ENCODE measurements around the gene WNT3A.

DNA sequence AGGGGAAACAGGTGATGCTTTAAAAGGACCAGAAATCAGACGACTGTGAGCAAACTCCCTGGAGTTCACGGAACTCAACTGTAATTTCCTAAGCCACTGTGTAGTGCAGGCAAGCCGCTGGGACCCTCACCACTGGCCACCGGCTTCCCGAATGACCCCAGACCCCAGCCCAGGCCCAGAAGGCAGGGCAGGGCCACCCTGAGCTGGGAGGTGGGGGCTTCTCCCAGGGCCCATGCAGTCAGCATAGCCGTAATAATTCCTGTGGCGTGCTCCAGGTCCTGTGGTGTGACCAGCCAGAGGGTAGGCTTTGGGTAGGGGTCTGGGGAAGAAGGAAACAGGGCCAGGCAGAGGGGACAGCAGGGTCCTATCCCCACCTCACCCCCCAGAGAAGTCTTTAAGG, 72.2 kb downstream of the WNT3A start:
- TF ChIP-seq, protein P1, sequence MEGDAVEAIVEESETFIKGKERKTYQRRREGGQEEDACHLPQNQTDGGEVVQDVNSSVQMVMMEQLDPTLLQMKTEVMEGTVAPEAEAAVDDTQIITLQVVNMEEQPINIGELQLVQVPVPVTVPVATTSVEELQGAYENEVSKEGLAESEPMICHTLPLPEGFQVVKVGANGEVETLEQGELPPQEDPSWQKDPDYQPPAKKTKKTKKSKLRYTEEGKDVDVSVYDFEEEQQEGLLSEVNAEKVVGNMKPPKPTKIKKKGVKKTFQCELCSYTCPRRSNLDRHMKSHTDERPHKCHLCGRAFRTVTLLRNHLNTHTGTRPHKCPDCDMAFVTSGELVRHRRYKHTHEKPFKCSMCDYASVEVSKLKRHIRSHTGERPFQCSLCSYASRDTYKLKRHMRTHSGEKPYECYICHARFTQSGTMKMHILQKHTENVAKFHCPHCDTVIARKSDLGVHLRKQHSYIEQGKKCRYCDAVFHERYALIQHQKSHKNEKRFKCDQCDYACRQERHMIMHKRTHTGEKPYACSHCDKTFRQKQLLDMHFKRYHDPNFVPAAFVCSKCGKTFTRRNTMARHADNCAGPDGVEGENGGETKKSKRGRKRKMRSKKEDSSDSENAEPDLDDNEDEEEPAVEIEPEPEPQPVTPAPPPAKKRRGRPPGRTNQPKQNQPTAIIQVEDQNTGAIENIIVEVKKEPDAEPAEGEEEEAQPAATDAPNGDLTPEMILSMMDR (IDR thresholded peaks at IDR 0.05; ENCODE audit: low read depth, low read length), result no peak
- no peak for TF ChIP-seq EZH2phosphoT487 (IDR thresholded peaks at IDR 0.05; ENCODE audit: low read depth)
